ENCODE data around the gene ZFAND3. TPM values are rescaled to one million over a fixed set of nuclear protein-coding genes. Genes with fewer than 3 reads are reported as not detected.

Gene ZFAND3
- total RNA-seq, 1 donor from 2014 or later, result 32.7 TPM

DNA sequence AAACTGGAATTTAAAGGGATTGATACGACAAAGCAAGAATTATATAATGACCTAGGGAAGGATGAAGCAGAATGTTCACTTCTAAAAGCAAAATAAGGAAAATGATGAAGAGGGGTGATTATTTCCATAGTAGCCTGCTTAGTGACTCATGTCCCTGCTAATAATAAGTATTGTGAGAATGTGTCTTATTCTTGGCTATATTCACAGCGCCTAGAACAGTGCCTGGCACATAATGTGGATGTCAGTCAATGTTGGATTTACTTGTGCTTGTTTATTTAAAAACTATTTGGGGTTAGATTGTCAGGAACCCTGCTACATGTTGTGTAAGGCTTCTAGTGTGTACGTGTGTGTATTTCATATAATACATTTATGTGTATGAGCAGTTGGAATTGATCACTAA, 85.1 kb downstream of the ZFAND3 start:
- Histone ChIP-seq H3K27me3 (no peaks in the 10 kb centered on the region), H3K4me1 (peaks cover 0 to 2% of the 10 kb centered on the region in 2 donors), H3K4me3 (no peak overlapping the region), H3K9me3 (no peaks in the 10 kb centered on the region), H3K27ac (no peak overlapping the region), H3K36me3 (no peaks in the 10 kb centered on the region)
- no peak for DNase-seq (ENCODE audit: low spot score in 2 of 2)
- TF ChIP-seq, protein P1, sequence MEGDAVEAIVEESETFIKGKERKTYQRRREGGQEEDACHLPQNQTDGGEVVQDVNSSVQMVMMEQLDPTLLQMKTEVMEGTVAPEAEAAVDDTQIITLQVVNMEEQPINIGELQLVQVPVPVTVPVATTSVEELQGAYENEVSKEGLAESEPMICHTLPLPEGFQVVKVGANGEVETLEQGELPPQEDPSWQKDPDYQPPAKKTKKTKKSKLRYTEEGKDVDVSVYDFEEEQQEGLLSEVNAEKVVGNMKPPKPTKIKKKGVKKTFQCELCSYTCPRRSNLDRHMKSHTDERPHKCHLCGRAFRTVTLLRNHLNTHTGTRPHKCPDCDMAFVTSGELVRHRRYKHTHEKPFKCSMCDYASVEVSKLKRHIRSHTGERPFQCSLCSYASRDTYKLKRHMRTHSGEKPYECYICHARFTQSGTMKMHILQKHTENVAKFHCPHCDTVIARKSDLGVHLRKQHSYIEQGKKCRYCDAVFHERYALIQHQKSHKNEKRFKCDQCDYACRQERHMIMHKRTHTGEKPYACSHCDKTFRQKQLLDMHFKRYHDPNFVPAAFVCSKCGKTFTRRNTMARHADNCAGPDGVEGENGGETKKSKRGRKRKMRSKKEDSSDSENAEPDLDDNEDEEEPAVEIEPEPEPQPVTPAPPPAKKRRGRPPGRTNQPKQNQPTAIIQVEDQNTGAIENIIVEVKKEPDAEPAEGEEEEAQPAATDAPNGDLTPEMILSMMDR (IDR thresholded peaks at IDR 0.05), result no peak
- intact Hi-C loops (cut with DNase I), result no loop called here

DNA sequence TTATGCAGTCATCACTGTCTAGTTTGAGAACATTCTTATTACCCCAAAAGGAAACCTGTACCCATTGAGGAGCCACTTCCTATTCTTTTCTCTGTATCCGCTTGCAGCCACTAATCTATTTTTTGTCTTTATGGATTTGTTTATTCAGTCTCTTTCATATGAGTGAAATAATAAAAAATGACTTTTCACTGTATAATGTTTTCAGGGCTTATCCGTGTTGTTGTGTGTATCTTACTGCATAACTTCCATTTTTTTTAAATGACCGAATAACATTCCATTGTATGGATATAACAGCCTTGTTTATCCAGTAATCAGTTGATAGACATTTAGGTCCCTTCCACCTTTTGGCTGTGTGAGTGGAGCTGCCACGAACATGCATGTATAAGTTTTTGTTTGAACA, 86.6 kb downstream of the ZFAND3 start:
- TF ChIP-seq, protein P1 (IDR thresholded peaks at IDR 0.05), result no peak

DNA sequence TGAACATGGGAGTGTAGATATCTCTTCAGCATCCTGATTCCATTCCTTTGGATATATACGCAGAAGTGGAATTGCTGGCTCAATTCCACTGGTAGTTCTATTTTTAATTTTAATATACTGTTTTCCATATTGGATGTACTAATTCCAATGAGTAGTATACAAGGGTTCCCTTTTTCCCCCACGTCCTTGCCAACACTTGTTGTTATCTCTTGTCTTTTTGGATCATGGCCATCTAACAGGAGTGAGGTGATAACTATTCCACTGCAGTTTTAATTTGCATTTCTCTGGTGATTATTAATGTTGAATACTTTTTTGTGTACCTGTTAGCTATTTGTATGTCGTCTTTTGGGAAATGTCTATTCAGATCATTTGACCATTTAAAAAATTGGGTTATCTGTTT, 91.5 kb downstream of the ZFAND3 start:
- Histone ChIP-seq H3K4me3 (no peak overlapping the region), H3K27ac (no peak overlapping the region), H3K27me3 (no peaks in the 10 kb centered on the region), H3K4me1 (peaks cover 0 to 5% of the 10 kb centered on the region in 2 donors), H3K9me3 (no peaks in the 10 kb centered on the region), H3K36me3 (no peaks in the 10 kb centered on the region)
- intact Hi-C loops (cut with DNase I), result loop anchor here (5.0 kb wide), 1 partner anchor 236 kb away; no protein-coding TSS in a partner anchor
- TF ChIP-seq, protein P1 (IDR thresholded peaks at IDR 0.05), result no peak
- DNase-seq (ENCODE audit: low spot score in 2 of 2), result no peak

More for the DNA sequence above, 86.6 kb downstream of the ZFAND3 start:
- Histone ChIP-seq H3K4me3 (no peak overlapping the region), H3K4me1 (peaks cover 0 to 5% of the 10 kb centered on the region in 2 donors), H3K9me3 (no peaks in the 10 kb centered on the region), H3K27ac (no peak overlapping the region), H3K36me3 (no peaks in the 10 kb centered on the region), H3K27me3 (no peaks in the 10 kb centered on the region)
- intact Hi-C loops (cut with DNase I), result no loop called here
- no peak for DNase-seq (ENCODE audit: low spot score in 2 of 2)

DNA sequence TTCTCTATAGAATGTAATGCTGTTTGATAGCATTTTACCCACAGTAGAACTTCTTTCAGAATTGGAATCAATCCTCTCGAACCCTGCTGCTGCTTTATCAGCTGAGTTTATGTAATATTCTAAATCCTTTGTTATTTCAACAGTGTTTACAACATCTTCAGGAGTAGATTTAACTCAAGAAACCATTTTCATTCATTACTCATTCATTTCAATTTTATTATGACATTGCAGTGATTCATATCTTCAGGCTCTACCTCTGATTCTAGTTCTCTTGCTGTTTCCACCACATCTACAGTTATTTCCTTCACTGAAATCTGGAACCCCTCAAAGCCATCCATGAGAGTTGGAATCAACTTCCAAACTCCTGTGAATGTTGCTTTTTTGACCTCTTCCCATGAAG, 93.7 kb downstream of the ZFAND3 start:
- Histone ChIP-seq H3K27me3 (no peaks in the 10 kb centered on the region), H3K9me3 (no peaks in the 10 kb centered on the region), H3K4me3 (no peak overlapping the region), H3K36me3 (no peaks in the 10 kb centered on the region), H3K4me1 (peaks cover 0 to 3% of the 10 kb centered on the region in 2 donors), H3K27ac (no peak overlapping the region)
- no peak for DNase-seq (ENCODE audit: low spot score in 2 of 2)
- intact Hi-C loops (cut with DNase I), result loop anchor here (5.0 kb wide), 1 partner anchor 234 kb away; no protein-coding TSS in a partner anchor
- TF ChIP-seq, protein P1 (IDR thresholded peaks at IDR 0.05), result no peak

DNA sequence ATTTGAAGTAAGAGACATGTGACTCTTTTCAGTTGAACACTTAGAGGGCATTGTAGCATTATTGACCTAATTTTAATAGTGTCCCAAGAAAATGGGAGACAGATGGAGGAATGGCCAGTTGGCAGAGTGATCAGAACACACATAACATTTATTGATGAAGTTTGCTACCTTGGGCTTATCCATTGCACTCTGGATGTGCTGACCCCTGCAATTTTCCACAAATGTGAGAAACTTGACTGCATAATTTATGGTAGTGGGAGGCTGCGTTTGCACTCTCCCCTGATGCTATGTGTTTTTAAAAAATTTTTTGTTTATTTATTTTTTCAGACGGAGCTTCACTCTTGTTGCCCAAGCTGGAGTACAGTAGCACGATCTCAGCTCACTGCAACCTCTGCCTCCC, 95.9 kb downstream of the ZFAND3 start:
- no peak overlapping the region for H3K27ac ChIP-seq
- H3K4me1 ChIP-seq, result no peaks in the 10 kb centered on the region
- TF ChIP-seq, protein P1 (IDR thresholded peaks at IDR 0.05), result no peak
- no peak for DNase-seq (ENCODE audit: low spot score in 2 of 2)
- no peaks in the 10 kb centered on the region for H3K36me3 ChIP-seq
- intact Hi-C loops (cut with DNase I), result no loop called here
- H3K27me3 ChIP-seq, result no peaks in the 10 kb centered on the region
- H3K4me3 ChIP-seq, result no peak overlapping the region
- H3K9me3 ChIP-seq, result no peaks in the 10 kb centered on the region

DNA sequence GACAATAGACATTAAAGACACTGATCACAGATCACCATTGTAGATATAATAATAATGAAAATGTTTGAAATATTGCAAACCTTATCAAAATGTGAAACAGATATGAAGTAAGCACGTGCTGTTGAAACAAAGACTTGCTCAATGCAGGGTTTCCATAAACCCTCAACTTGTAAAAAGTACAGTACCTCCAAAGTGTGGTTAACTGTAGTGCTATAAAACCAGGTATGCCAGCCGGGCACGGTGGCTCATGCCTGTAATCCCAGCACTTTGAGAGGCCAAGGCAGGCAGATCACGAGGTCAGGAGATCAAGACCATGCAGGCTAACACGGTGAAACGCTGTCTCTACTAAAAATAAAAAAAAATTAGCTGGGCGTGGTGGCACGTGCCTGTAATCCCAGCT, 96.6 kb downstream of the ZFAND3 start:
- intact Hi-C loops (cut with DNase I), result no loop called here

More for the DNA sequence above, 96.6 kb downstream of the ZFAND3 start:
- no peak overlapping the region for H3K4me3 ChIP-seq
- H3K27ac ChIP-seq, result no peak overlapping the region
- H3K36me3 ChIP-seq, result no peaks in the 10 kb centered on the region
- TF ChIP-seq, protein P1 (IDR thresholded peaks at IDR 0.05), result no peak
- no peaks in the 10 kb centered on the region for H3K9me3 ChIP-seq
- H3K27me3 ChIP-seq, result no peaks in the 10 kb centered on the region
- H3K4me1 ChIP-seq, result no peaks in the 10 kb centered on the region
- no peak for DNase-seq (ENCODE audit: low spot score in 2 of 2)

All from ascending aorta (tissue), 2 donors.